Osteoblast (primary cell): ENCODE data around the gene EXD3. TPM values are rescaled to one million over a fixed set of nuclear protein-coding genes. Genes with fewer than 3 reads are reported as not detected.

Source experiments
- DNase-seq: peaks from one replicate; pipeline ENCODE4 v3.0.0; 2011; ENCODE audit warnings: low spot score, mixed read lengths; ENCODE audit not compliant: insufficient read length; ENCODE audit errors: missing footprints
- H2AFZ ChIP-seq: 2 replicates; pipeline ENCODE4 v1.6.0; 2011; ENCODE audit warnings: mild to moderate bottlenecking, low read length
- H3K27ac ChIP-seq: 2 replicates; pipeline ENCODE4 v1.5.1; 2011; ENCODE audit warnings: mild to moderate bottlenecking, low read depth, low read length, moderate library complexity
- H3K27me3 ChIP-seq: 2 replicates; pipeline ENCODE4 v1.6.0; 2012; ENCODE audit warnings: mild to moderate bottlenecking, control low read depth, inconsistent platforms, low read length, moderate library complexity; ENCODE audit not compliant: insufficient read depth
- H3K36me3 ChIP-seq: 2 replicates; pipeline ENCODE4 v1.5.1; 2011; ENCODE audit warnings: mild to moderate bottlenecking, low read length, control low read depth, moderate library complexity; ENCODE audit not compliant: insufficient read depth
- H3K4me1 ChIP-seq: 2 replicates; pipeline ENCODE4 v1.5.1; 2011; ENCODE audit warnings: mild to moderate bottlenecking, low read length, control low read depth, moderate library complexity; ENCODE audit not compliant: insufficient read depth
- H3K4me2 ChIP-seq: 2 replicates; pipeline ENCODE4 v1.6.0; 2011; ENCODE audit warnings: mild to moderate bottlenecking, low read length; ENCODE audit not compliant: insufficient read depth
- H3K4me3 ChIP-seq: fragments of 200-600 bp; sonication (generic); 3 replicates; pipeline ENCODE4 v1.5.1; 2012; ENCODE audit warnings: mild to moderate bottlenecking, low read length, inconsistent platforms; ENCODE audit not compliant: insufficient read depth
- H3K79me2 ChIP-seq: 2 replicates; pipeline ENCODE4 v1.6.0; 2012; ENCODE audit warnings: mild to moderate bottlenecking, low read length, control low read depth, inconsistent platforms; ENCODE audit not compliant: insufficient read depth
- H3K9me3 ChIP-seq: 2 replicates; pipeline ENCODE4 v1.5.1; 2011; ENCODE audit warnings: low read depth, low read length, control low read depth
- H4K20me1 ChIP-seq: 2 replicates; pipeline ENCODE4 v1.6.0; 2012; ENCODE audit warnings: mild to moderate bottlenecking, low read length, control low read depth; ENCODE audit not compliant: insufficient read depth
- CTCF ChIP-seq: IDR thresholded peaks from 2 replicates; pipeline ENCODE4 v1.5.1; 2011; ENCODE audit warnings: mild to moderate bottlenecking, low read depth, low read length, moderate library complexity; ENCODE audit errors: extremely low read depth
- total RNA-seq: library from RNA; depleted of rRNA; stranded (reverse); fragments of >200 nt; gene quantifications from 2 replicates; pipeline ENCODE4 v1.2.3, GENCODE V29; 2012

Gene EXD3
- total RNA-seq, 1 donor, result 7.6 TPM

GRCh38 chr9:137370865-137371520 lies 52.0 kb downstream of the EXD3 start:
- Histone ChIP-seq H3K27me3 (no peaks in the 10 kb centered on the region), H3K79me2 (no peaks in the 10 kb centered on the region), H3K27ac (no peak overlapping the region), H3K36me3 (no peaks in the 10 kb centered on the region), H2AFZ (no peak overlapping the region), H4K20me1 (no peaks in the 10 kb centered on the region), H3K9me3 (no peaks in the 10 kb centered on the region), H3K4me3 (no peak overlapping the region), H3K4me2 (no peak overlapping the region), H3K4me1 (no peaks in the 10 kb centered on the region)
- peak; percentile 80 for DNase-seq
- TF ChIP-seq CTCF, result no peak

GRCh38 chr9:137369911-137370764 lies 52.8 kb downstream of the EXD3 start:
- no peaks in the 10 kb centered on the region for H3K27me3 ChIP-seq
- peak; percentile 80 for DNase-seq
- no peak overlapping the region for H3K4me3 ChIP-seq
- no peak overlapping the region for H3K27ac ChIP-seq
- no peak overlapping the region for H3K4me2 ChIP-seq
- no peaks in the 10 kb centered on the region for H4K20me1 ChIP-seq
- no peaks in the 10 kb centered on the region for H3K4me1 ChIP-seq
- no peaks in the 10 kb centered on the region for H3K79me2 ChIP-seq
- H3K9me3 ChIP-seq, result no peaks in the 10 kb centered on the region
- no peaks in the 10 kb centered on the region for H3K36me3 ChIP-seq
- no peak for TF ChIP-seq CTCF
- H2AFZ ChIP-seq, result no peak overlapping the region

- H3K27ac ChIP-seq, result no peak overlapping the region
- no peak overlapping the region for H2AFZ ChIP-seq
- H3K4me1 ChIP-seq, result no peaks in the 10 kb centered on the region
- H3K79me2 ChIP-seq, result no peaks in the 10 kb centered on the region
- no peaks in the 10 kb centered on the region for H3K36me3 ChIP-seq
- H4K20me1 ChIP-seq, result no peaks in the 10 kb centered on the region
- no peaks in the 10 kb centered on the region for H3K9me3 ChIP-seq
- no peak for TF ChIP-seq CTCF
- no peaks in the 10 kb centered on the region for H3K27me3 ChIP-seq
- no peak overlapping the region for H3K4me2 ChIP-seq
- DNase-seq, result peak; percentile 81
- no peak overlapping the region for H3K4me3 ChIP-seq
These were observed 53.7 kb downstream of the EXD3 start for GRCh38 chr9:137369061-137369787.
